MCF 10A (cell line): ENCODE measurements around the gene DGKG. TPM values are rescaled to one million over a fixed set of nuclear protein-coding genes. Genes with fewer than 3 reads are reported as not detected.

Experiments
- BruUV-seq: library from RNA; stranded (reverse); fragments of 400-500 nt; replicated peaks from 2 replicates; lab custom pipeline; 2021; lab: Mats Ljungman, UMichigan
- CTCF ChIA-PET: fragments of 300-600 bp; sonication (Branson Sonifier 250); formaldehyde crosslinking; extraction: SDS; loops from one replicate; lab custom pipeline; 2021; ENCODE audit warnings: antibody characterized with exemption, inconsistent platforms; lab: Yijun Ruan, JAX
- POLR2A ChIA-PET: fragments of 300-600, 350-650 bp; sonication (Branson Sonifier 250); formaldehyde crosslinking; extraction: SDS; loops from one replicate; lab custom pipeline; 2020; ENCODE audit warnings: antibody characterized with exemption, inconsistent platforms; lab: Yijun Ruan, JAX
- DNase-seq: peaks from one replicate; pipeline ENCODE4 v3.0.0-alpha.2; 2018; ENCODE audit not compliant: unreplicated experiment
- H3K27ac Mint-ChIP-seq: one replicate; pipeline ENCODE4 v1.8.0; 2022; ENCODE audit warnings: mild to moderate bottlenecking, low read depth, mixed read lengths; ENCODE audit not compliant: unreplicated experiment
- H3K27me3 Mint-ChIP-seq: one replicate; pipeline ENCODE4 v1.8.0; 2022; ENCODE audit warnings: mixed read lengths; ENCODE audit not compliant: insufficient read depth, unreplicated experiment
- H3K36me3 Mint-ChIP-seq: one replicate; pipeline ENCODE4 v1.8.0; 2022; ENCODE audit warnings: mild to moderate bottlenecking, moderate library complexity, mixed read lengths; ENCODE audit not compliant: insufficient read depth, unreplicated experiment
- H3K4me1 Mint-ChIP-seq: one replicate; pipeline ENCODE4 v1.8.0; 2022; ENCODE audit warnings: mixed read lengths; ENCODE audit not compliant: insufficient read depth, unreplicated experiment
- H3K4me3 Mint-ChIP-seq: one replicate; pipeline ENCODE4 v1.8.0; 2022; ENCODE audit warnings: mild to moderate bottlenecking, moderate library complexity, mixed read lengths; ENCODE audit not compliant: unreplicated experiment
- H3K9me3 Mint-ChIP-seq: one replicate; pipeline ENCODE4 v1.8.0; 2022; ENCODE audit warnings: mixed read lengths; ENCODE audit not compliant: unreplicated experiment
- intact Hi-C: fragments of 100-400 bp; cut with micrococcal nuclease; formaldehyde crosslinking; loops from 2 replicates; pipeline ENCODE4 v1.14.1; 2022
- total RNA-seq: library from RNA; stranded (reverse); gene quantifications from 2 replicates; pipeline ENCODE4 v1.2.3, GENCODE V29; 2022
- TF ChIP-seq, protein P1 (sequence below): fragments of 200-600 bp; IDR thresholded peaks from one replicate; pipeline ENCODE4 v1.8.0; 2022; ENCODE audit warnings: antibody characterized with exemption, mild to moderate bottlenecking; ENCODE audit not compliant: unreplicated experiment

The DGKG gene
- total RNA-seq, 1 experiment from 2014 or later = not detected

DNA sequence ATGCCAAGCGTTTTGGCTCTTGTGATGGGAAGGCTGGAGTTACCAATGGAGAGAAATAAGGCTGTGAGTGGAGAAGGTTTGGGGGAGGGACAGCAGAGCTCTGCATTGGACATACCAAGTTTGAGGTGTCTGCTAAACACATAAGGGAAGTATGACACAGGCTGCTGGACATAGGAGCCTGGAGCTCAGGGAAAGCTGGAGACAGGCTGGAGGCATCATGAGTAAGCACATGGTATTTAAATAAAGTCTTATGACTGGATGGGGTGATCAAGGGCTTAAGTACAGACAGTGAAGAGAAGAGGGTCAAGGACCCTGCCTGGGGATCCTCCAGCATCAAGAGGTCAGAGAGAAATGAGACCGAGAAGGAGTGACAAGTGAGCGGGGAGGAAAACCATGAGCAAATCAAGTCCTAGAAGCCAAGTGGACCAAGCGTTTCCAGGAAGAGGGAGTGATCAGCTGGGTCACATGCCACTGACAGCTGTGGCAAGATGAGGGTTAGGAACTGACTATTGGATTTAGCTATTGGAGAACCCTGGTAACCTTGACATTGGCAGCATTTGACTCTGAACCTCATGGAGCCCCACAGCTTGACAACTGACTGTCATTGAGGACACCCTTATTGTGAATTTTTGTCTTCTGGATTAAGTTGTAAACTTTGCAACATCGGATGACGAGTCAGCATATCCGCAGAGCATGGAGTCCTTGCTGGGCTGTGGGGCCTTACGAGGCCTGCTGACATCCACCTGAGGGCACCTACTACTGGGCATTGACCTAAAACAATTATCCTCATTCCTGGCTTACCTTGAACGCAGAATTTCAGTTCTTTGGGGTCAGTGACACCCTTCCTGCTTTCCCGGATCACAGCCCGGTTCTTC, 174.4 kb downstream of the DGKG start:
- H3K36me3 Mint-ChIP-seq = peaks cover 4% of the 10 kb centered on the region
- intact Hi-C loops = no loop called here
- ChIA-PET POLR2A (interaction anchor here (0.6 kb wide), 1 partner anchor 30 kb away, joined by 3 read pairs; no protein-coding TSS in a partner anchor), CTCF (interaction anchor here (0.6 kb wide), 1 partner anchor 64 kb away, joined by 3 read pairs; no protein-coding TSS in a partner anchor)
- TF ChIP-seq, protein P1, sequence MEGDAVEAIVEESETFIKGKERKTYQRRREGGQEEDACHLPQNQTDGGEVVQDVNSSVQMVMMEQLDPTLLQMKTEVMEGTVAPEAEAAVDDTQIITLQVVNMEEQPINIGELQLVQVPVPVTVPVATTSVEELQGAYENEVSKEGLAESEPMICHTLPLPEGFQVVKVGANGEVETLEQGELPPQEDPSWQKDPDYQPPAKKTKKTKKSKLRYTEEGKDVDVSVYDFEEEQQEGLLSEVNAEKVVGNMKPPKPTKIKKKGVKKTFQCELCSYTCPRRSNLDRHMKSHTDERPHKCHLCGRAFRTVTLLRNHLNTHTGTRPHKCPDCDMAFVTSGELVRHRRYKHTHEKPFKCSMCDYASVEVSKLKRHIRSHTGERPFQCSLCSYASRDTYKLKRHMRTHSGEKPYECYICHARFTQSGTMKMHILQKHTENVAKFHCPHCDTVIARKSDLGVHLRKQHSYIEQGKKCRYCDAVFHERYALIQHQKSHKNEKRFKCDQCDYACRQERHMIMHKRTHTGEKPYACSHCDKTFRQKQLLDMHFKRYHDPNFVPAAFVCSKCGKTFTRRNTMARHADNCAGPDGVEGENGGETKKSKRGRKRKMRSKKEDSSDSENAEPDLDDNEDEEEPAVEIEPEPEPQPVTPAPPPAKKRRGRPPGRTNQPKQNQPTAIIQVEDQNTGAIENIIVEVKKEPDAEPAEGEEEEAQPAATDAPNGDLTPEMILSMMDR = no peak
- no peak for DNase-seq
- H3K27ac Mint-ChIP-seq = no peak overlapping the region
- no TSS peak for BruUV-seq
- H3K27me3 Mint-ChIP-seq = peaks cover 71% of the 10 kb centered on the region
- no peaks in the 10 kb centered on the region for H3K9me3 Mint-ChIP-seq
- no peak overlapping the region for H3K4me3 Mint-ChIP-seq
- no peaks in the 10 kb centered on the region for H3K4me1 Mint-ChIP-seq

DNA sequence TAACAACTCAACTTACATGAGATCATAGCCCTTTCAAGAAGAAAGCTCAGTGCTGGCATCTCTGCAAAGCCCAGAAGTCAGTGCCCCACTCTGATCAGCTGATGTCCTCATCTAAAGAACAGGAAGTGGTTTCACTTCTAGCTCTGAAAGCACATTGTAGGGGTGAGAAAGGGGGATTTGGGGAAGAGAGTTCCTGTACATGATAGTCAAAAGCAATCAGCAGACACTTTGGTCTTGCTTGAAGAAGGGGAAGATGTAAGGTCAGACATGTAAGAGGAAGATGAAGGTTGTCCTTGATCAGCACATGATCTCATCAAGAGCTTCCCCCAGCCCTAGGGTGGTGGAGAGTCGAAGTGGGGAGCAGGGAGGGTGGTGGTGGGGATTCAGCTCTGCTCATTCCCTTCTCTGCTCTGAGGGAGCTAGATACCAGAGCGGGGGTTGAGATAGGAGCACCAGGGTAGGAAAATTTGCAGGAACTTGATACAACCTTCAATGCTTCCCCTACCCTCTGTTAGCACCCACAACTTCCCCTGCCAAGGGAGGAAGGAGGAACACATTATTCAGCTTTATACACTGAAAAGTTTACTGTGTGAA, 176.7 kb downstream of the DGKG start:
- intact Hi-C loops = no loop called here
- Mint-ChIP-seq H3K4me1 (no peaks in the 10 kb centered on the region), H3K27ac (no peak overlapping the region), H3K4me3 (no peak overlapping the region), H3K27me3 (peaks cover 48% of the 10 kb centered on the region), H3K36me3 (peaks cover 4% of the 10 kb centered on the region), H3K9me3 (no peaks in the 10 kb centered on the region)
- TF ChIP-seq, protein P1 = no peak
- no TSS peak for BruUV-seq
- ChIA-PET POLR2A (no interaction called here), CTCF (interaction anchor here (0.5 to 1.4 kb wide), 3 partner anchors 10 to 208 kb away, joined by 3 to 5 read pairs (median 4); no protein-coding TSS in a partner anchor)
- no peak for DNase-seq

DNA sequence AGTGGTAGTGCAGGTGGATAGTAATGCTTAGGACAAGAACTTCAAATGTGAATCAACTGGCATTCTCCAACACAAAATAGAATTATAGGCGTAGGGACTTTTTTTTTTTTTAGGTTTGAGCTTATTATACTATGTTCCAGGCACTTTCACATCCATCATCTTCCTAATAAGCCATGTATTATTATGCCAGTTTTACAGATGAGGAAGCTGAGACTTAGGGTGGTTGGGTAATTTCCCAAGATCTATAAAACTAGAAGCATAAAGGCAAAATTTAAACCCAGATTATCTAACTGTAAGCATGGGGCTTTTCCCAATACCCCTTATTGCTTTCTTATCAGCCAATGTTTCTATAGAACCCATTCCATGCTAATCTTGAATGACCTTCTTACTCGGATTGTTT, 178.0 kb downstream of the DGKG start:
- no peak overlapping the region for H3K27ac Mint-ChIP-seq
- H3K36me3 Mint-ChIP-seq = peaks cover 4% of the 10 kb centered on the region
- H3K4me1 Mint-ChIP-seq = no peaks in the 10 kb centered on the region
- peaks cover 35% of the 10 kb centered on the region for H3K27me3 Mint-ChIP-seq
- BruUV-seq = no TSS peak
- no peak overlapping the region for H3K4me3 Mint-ChIP-seq
- CTCF ChIA-PET = no interaction called here
- TF ChIP-seq, protein P1 = no peak
- H3K9me3 Mint-ChIP-seq = no peaks in the 10 kb centered on the region
- POLR2A ChIA-PET = no interaction called here
- no peak for DNase-seq
- intact Hi-C loops = no loop called here

DNA sequence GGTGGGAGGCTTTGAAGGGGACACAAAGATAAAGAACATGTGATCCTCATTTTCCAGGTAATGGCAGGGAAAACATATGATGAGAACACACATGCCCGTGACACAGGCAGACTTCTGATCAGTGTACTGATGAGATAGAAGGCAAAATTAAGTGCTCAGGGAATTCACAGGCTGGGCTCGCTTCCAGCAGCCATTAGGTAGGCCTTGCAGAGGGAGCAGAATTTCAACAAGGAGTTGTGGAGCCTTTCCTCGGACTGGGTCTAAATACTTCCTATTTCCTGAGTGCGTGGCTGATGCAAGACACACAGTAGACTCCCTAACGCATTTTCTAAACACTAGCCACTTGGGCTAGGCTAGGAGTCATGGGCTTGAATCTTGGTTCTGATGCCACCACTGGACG, 179.2 kb downstream of the DGKG start:
- TF ChIP-seq, protein P1 = no peak
- Mint-ChIP-seq H3K9me3 (no peaks in the 10 kb centered on the region), H3K36me3 (peaks cover 4% of the 10 kb centered on the region), H3K27ac (no peak overlapping the region), H3K27me3 (peaks cover 31% of the 10 kb centered on the region), H3K4me1 (no peaks in the 10 kb centered on the region), H3K4me3 (no peak overlapping the region)
- ChIA-PET POLR2A (no interaction called here), CTCF (interaction anchor here (0.7 kb wide), 1 partner anchor 233 kb away, joined by 3 read pairs; no protein-coding TSS in a partner anchor)
- no TSS peak for BruUV-seq
- no peak for DNase-seq
- intact Hi-C loops = no loop called here
